C4-2B (cell line): ENCODE data around the gene SDHAF1.

Experiments
- ZFX ChIP-seq: fragments of 450-650 bp; IDR thresholded peaks from 2 replicates; pipeline ENCODE4 v1.6.1; 2017
- TF ChIP-seq, protein P1 (sequence below): fragments of 450-650 bp; conservative IDR thresholded peaks from 2 replicates; pipeline ENCODE4 v1.5.1; 2017; ENCODE audit warnings: mild to moderate bottlenecking

DNA sequence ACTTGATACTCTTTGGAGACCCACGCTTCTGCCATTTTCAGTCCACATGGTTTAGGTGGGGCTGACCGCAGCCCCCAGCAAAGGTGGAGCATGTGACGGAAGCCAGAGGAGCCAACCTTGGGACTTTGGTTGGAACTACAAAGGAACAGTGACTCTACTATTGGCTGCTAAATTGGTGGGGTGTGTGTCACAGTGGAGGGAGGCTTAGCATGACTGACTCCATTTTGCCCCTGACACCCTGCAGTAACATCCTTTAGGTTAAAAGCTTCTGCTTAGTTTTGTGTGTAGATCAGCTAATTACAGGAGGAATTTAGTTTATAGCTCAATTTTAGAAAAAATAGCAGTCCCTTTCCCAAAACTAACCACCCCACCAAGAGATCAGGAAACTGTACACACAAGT lies 6.6 kb downstream of the SDHAF1 start:
- TF ChIP-seq, protein P1, sequence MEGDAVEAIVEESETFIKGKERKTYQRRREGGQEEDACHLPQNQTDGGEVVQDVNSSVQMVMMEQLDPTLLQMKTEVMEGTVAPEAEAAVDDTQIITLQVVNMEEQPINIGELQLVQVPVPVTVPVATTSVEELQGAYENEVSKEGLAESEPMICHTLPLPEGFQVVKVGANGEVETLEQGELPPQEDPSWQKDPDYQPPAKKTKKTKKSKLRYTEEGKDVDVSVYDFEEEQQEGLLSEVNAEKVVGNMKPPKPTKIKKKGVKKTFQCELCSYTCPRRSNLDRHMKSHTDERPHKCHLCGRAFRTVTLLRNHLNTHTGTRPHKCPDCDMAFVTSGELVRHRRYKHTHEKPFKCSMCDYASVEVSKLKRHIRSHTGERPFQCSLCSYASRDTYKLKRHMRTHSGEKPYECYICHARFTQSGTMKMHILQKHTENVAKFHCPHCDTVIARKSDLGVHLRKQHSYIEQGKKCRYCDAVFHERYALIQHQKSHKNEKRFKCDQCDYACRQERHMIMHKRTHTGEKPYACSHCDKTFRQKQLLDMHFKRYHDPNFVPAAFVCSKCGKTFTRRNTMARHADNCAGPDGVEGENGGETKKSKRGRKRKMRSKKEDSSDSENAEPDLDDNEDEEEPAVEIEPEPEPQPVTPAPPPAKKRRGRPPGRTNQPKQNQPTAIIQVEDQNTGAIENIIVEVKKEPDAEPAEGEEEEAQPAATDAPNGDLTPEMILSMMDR, result no peak
- no peak for TF ChIP-seq ZFX
